SK-N-SH (cell line): ENCODE results near the gene CDH4. TPM values are rescaled to one million over a fixed set of nuclear protein-coding genes. Genes with fewer than 3 reads are reported as not detected.

Source experiments
- CTCF ChIA-PET: fragments of 300-600, 350-600 bp; formaldehyde crosslinking; extraction: SDS; loops from one replicate; lab custom pipeline; 2021; lab: Yijun Ruan, JAX
- POLR2A ChIA-PET: fragments of 350-600 bp; sonication (Branson Sonifier 250); formaldehyde crosslinking; extraction: SDS; loops from one replicate; lab custom pipeline; 2020; ENCODE audit warnings: antibody characterized with exemption, inconsistent platforms; lab: Yijun Ruan, JAX
- DNase-seq: peaks from one replicate; pipeline ENCODE4 v3.0.0; 2012
- H2AFZ ChIP-seq: fragments of 200-600 bp; sonication (generic); 2 replicates; pipeline ENCODE4 v1.8.1; 2016; ENCODE audit warnings: antibody characterized with exemption, mild to moderate bottlenecking, low read depth
- H3F3A ChIP-seq: fragments of 200-600 bp; sonication (generic); replicated peaks from 2 replicates; pipeline ENCODE3; 2016; ENCODE audit warnings: antibody characterized with exemption, mild to moderate bottlenecking; ENCODE audit not compliant: insufficient read depth
- H3K27ac ChIP-seq, 2 experiments: fragments of 200-500 bp in 1 of 2; fragments of 200-600 bp in 1 of 2; sonication (Bioruptor generic) in 1 of 2; sonication (generic), shearing (Covaris generic) in 1 of 2; 2 replicates each; pipeline versions ENCODE4 v1.5.1 to v1.6.1; 2014 to 2016; ENCODE audit warnings: low read depth in 2 of 2, inconsistent platforms in 1 of 2, low read length in 1 of 2, mild to moderate bottlenecking in 1 of 2, mixed read lengths in 1 of 2
- H3K27me3 ChIP-seq: fragments of 200-600 bp; sonication (generic), shearing (Covaris generic); 2 replicates; pipeline ENCODE4 v1.6.1; 2016; ENCODE audit warnings: mixed run types; ENCODE audit not compliant: insufficient read depth
- H3K36me3 ChIP-seq, 2 experiments: fragments of 200-500 bp in 1 of 2; fragments of 200-600 bp in 1 of 2; sonication (Bioruptor generic) in 1 of 2; sonication (generic) in 1 of 2; replicated peaks in 1 of 2; 2 replicates each; pipeline versions ENCODE3 to v1.5.1; 2014 to 2016; ENCODE audit warnings: low read length in 1 of 2, mild to moderate bottlenecking in 1 of 2; ENCODE audit not compliant: insufficient read depth in 2 of 2, control insufficient read depth in 1 of 2
- H3K4me1 ChIP-seq, 2 experiments: fragments of 200-500 bp in 1 of 2; fragments of 200-600 bp in 1 of 2; sonication (Bioruptor generic) in 1 of 2; sonication (generic), shearing (Covaris generic) in 1 of 2; 2 replicates each; pipeline versions ENCODE4 v1.5.1 to v1.6.1; 2014 to 2016; ENCODE audit warnings: low read depth in 1 of 2, low read length in 1 of 2, mixed run types in 1 of 2; ENCODE audit not compliant: insufficient read depth in 2 of 2, control insufficient read depth in 1 of 2
- H3K4me2 ChIP-seq: fragments of 200-600 bp; sonication (generic), shearing (Covaris generic); 2 replicates; pipeline ENCODE4 v1.6.1; 2017; ENCODE audit warnings: mixed run types
- H3K4me3 ChIP-seq, 2 experiments: fragments of 200-500 bp in 1 of 2; fragments of 200-600 bp in 1 of 2; sonication (Bioruptor generic) in 1 of 2; sonication (generic), shearing (Covaris generic) in 1 of 2; 2 replicates each; pipeline versions ENCODE4 v1.5.1 to v1.8.1; 2014 to 2016; ENCODE audit warnings: low read depth in 2 of 2, inconsistent platforms in 1 of 2, low read length in 1 of 2, mild to moderate bottlenecking in 1 of 2, mixed read lengths in 1 of 2, moderate library complexity in 1 of 2
- H3K79me2 ChIP-seq: fragments of 200-600 bp; sonication (generic); 2 replicates; pipeline ENCODE4 v1.8.1; 2017; ENCODE audit warnings: mild to moderate bottlenecking; ENCODE audit not compliant: insufficient read depth
- H3K9ac ChIP-seq: fragments of 200-600 bp; sonication (generic); 2 replicates; pipeline ENCODE4 v1.6.1; 2017; ENCODE audit warnings: mixed run types
- H3K9me2 ChIP-seq: fragments of 200-600 bp; sonication (generic); 2 replicates; pipeline ENCODE4 v1.6.1; 2017; ENCODE audit warnings: mixed run types
- H3K9me3 ChIP-seq: fragments of 200-600 bp; sonication (generic); 2 replicates; pipeline ENCODE4 v1.6.1; 2017; ENCODE audit warnings: mixed run types, mild to moderate bottlenecking, moderate library complexity
- H4K20me1 ChIP-seq: fragments of 200-600 bp; sonication (generic); 2 replicates; pipeline ENCODE4 v1.6.1; 2017; ENCODE audit warnings: mild to moderate bottlenecking, mixed run types; ENCODE audit not compliant: insufficient read depth
- CHD2 ChIP-seq: fragments of 150-350 bp; IDR thresholded peaks from 2 replicates; pipeline ENCODE4 v1.6.1; 2018; ENCODE audit warnings: low read length; ENCODE audit not compliant: partially characterized antibody
- ELF1 ChIP-seq: IDR thresholded peaks from 2 replicates; pipeline ENCODE4 v1.4.0; 2012
- EP300 ChIP-seq, 2 experiments: IDR thresholded peaks; 2 replicates each; pipeline versions ENCODE4 v1.4.0 to v1.6.1; 2012; ENCODE audit warnings: borderline replicate concordance in 1 of 2, low read depth in 1 of 2, low read length in 1 of 2
- EZH2phosphoT487 ChIP-seq: fragments of 200-600 bp; sonication (generic); IDR thresholded peaks from 2 replicates; pipeline ENCODE4 v1.6.1; 2017; ENCODE audit warnings: low read depth, mixed run types, mild to moderate bottlenecking, antibody characterized with exemption, moderate library complexity, borderline replicate concordance
- FOXJ3 ChIP-seq: sonication (generic); formaldehyde crosslinking; IDR thresholded peaks from 2 replicates; pipeline ENCODE4 v1.5.1; 2020; ENCODE audit warnings: mild to moderate bottlenecking, missing genetic modification reagents
- GATA2 ChIP-seq: sonication (generic); formaldehyde crosslinking; IDR thresholded peaks from 2 replicates; pipeline ENCODE4 v1.5.0; 2020; ENCODE audit warnings: mild to moderate bottlenecking, missing genetic modification reagents
- IRF3 ChIP-seq: fragments of 150-350 bp; IDR thresholded peaks from 2 replicates; pipeline ENCODE4 v1.6.1; 2016; ENCODE audit warnings: mild to moderate bottlenecking, low read depth, low read length
- MXI1 ChIP-seq: IDR thresholded peaks from 2 replicates; pipeline ENCODE4 v1.6.1; 2012; ENCODE audit warnings: mild to moderate bottlenecking, low read depth, low read length, improper control_type of control experiment
- NFIC ChIP-seq: IDR thresholded peaks from 2 replicates; pipeline ENCODE4 v1.4.0; 2012; ENCODE audit warnings: borderline replicate concordance
- NRF1 ChIP-seq: IDR thresholded peaks from 2 replicates; pipeline ENCODE4 v1.6.1; 2012; ENCODE audit warnings: low read depth, mild to moderate bottlenecking, low read length
- PBX3 ChIP-seq: IDR thresholded peaks from 2 replicates; pipeline ENCODE4; 2012
- POLR2AphosphoS5 ChIP-seq: IDR thresholded peaks from 2 replicates; pipeline ENCODE4 v1.6.1; 2012; ENCODE audit warnings: low read depth, low read length
- RCOR1 ChIP-seq: fragments of 150-350 bp; IDR thresholded peaks from 2 replicates; pipeline ENCODE4 v1.6.1; 2017; ENCODE audit warnings: antibody characterized with exemption, low read length
- RFX5 ChIP-seq: IDR thresholded peaks from 2 replicates; pipeline ENCODE4 v1.6.1; 2012; ENCODE audit warnings: mild to moderate bottlenecking, improper control_type of control experiment, low read length
- SIN3A ChIP-seq: IDR thresholded peaks from 2 replicates; pipeline ENCODE4 v1.6.1; 2012; ENCODE audit warnings: low read depth, mild to moderate bottlenecking, low read length, moderate library complexity, borderline replicate concordance
- SMC3 ChIP-seq: IDR thresholded peaks from 2 replicates; pipeline ENCODE4 v1.6.1; 2012; ENCODE audit warnings: low read depth, low read length, improper control_type of control experiment
- TCF12 ChIP-seq: IDR thresholded peaks from 2 replicates; pipeline ENCODE4 v1.4.0; 2012
- TEAD4 ChIP-seq: IDR thresholded peaks from 2 replicates; pipeline ENCODE4 v1.4.0; 2012; ENCODE audit warnings: mild to moderate bottlenecking, borderline replicate concordance; ENCODE audit not compliant: insufficient read depth
- USF2 ChIP-seq: fragments of 150-350 bp; IDR thresholded peaks from 2 replicates; pipeline ENCODE4 v1.6.1; 2017; ENCODE audit warnings: antibody characterized with exemption, low read length, low read depth, borderline replicate concordance
- WGBS: methylation state at CpG from one replicate; pipeline ENCODE4 v1.1.6; 2017; ENCODE audit warnings: low lambda C conversion rate; 5-methylcytosine and 5-hydroxymethylcytosine counted together
- polyA plus RNA-seq, 3 experiments: library from polyadenylated mRNA; depleted of rRNA; stranded (reverse); fragments of >200 nt; gene quantifications; 2 replicates each; pipeline ENCODE4 v1.2.3, GENCODE V29; 2012
- TF ChIP-seq, protein P1 (sequence below): fragments of 200-600 bp; sonication (generic); IDR thresholded peaks from 2 replicates; pipeline ENCODE4 v1.6.1; 2017; ENCODE audit warnings: antibody characterized with exemption, mild to moderate bottlenecking, moderate library complexity

The CDH4 gene
- polyA plus RNA-seq, 1 of the 3 experiments (the other 2 are of a cell fraction), result not detected

GRCh38 chr20:61704661-61705060 is 452.6 kb downstream of the CDH4 start:
- Histone ChIP-seq H3K4me3 (no peak overlapping the region), H3F3A (no peaks in the 10 kb centered on the region), H3K27ac (no peak overlapping the region), H3K4me2 (no peak overlapping the region), H3K9ac (no peak overlapping the region), H3K79me2 (no peaks in the 10 kb centered on the region), H3K36me3 (no peaks in the 10 kb centered on the region), H3K9me3 (no peaks in the 10 kb centered on the region), H2AFZ (no peak overlapping the region), H4K20me1 (no peaks in the 10 kb centered on the region), H3K9me2 (no peaks in the 10 kb centered on the region), H3K27me3 (no peaks in the 10 kb centered on the region), H3K4me1 (no peaks in the 10 kb centered on the region; a peak in 1 of 4 replicates)
- no peak for DNase-seq
- ChIA-PET CTCF (no interaction called here), POLR2A (no interaction called here)
- 39% methylated on average over 4 of the region's 7 CpGs for WGBS
- no peak for TF ChIP-seq FOXJ3 (CRISPR knock-in tag)

DNA sequence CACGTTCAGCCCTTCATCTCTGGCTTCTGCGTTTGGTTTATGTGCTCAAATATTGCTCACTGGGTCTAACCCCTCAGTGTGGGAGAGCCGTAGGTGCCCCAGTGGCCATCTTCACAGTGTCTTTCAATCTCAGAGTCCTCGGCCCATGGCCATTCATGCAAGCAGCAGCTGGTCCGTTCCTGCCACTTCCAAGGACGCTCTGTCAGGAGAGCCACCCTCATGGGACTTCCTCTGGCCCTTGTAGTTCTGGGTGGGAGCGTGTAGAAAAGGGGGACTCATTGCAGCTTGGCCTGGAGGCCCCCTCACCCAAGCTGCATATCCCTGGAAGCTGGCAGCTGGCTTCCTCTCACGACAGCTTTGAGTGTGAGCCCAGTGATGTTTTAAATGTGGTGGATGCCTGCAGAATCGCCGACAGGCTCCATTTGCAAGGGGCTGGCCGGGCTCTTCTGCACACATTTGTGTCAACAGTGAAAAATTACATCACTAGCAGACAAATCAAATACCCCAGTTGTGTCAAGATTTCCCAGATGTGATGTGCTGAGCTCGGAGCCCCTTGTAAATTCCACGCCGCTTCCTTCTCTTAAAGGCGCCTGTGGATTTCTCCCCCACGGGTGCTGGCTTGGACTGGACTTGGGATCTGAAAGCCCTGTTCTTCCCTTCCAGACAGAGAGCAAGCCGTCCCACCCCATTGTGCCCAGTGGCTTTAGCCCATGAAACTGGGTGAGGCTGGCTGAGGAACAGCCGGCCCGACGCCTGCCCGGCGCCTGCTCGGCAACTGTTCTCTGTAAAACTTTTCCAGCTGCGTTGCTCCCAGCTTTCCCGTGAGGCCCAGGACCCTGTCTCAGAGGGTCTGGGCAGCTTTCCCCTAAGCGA is 453.6 kb downstream of the CDH4 start:
- Histone ChIP-seq H3K79me2 (no peaks in the 10 kb centered on the region), H3K4me1 (no peaks in the 10 kb centered on the region), H3K4me2 (no peak overlapping the region), H3K27ac (no peak overlapping the region), H3K9ac (no peak overlapping the region), H3K9me3 (no peaks in the 10 kb centered on the region), H3K9me2 (no peaks in the 10 kb centered on the region), H3K4me3 (no peak overlapping the region), H4K20me1 (no peaks in the 10 kb centered on the region), H3K36me3 (no peaks in the 10 kb centered on the region), H2AFZ (no peak overlapping the region), H3F3A (no peaks in the 10 kb centered on the region), H3K27me3 (no peaks in the 10 kb centered on the region)
- WGBS, result 56% methylated on average over 25 of the region's 26 CpGs
- no peak for TF ChIP-seq SIN3A
- no peak for TF ChIP-seq IRF3
- TF ChIP-seq EP300 (IDR thresholded peaks at IDR 0.05; ENCODE audit: borderline replicate concordance in 1 of 2, low read depth in 1 of 2, low read length in 1 of 2), result no peak
- no peak for TF ChIP-seq USF2
- TF ChIP-seq NRF1, result no peak
- no peak for TF ChIP-seq GATA2 (CRISPR knock-in tag)
- no peak for TF ChIP-seq RFX5
- TF ChIP-seq NFIC, result no peak
- no peak for TF ChIP-seq SMC3
- no peak for TF ChIP-seq TCF12
- no peak for TF ChIP-seq POLR2AphosphoS5
- TF ChIP-seq RCOR1, result no peak
- TF ChIP-seq CHD2, result no peak
- no peak for TF ChIP-seq MXI1
- TF ChIP-seq EZH2phosphoT487, result no peak
- no peak for TF ChIP-seq ELF1
- TF ChIP-seq PBX3, result no peak
- TF ChIP-seq, protein P1, sequence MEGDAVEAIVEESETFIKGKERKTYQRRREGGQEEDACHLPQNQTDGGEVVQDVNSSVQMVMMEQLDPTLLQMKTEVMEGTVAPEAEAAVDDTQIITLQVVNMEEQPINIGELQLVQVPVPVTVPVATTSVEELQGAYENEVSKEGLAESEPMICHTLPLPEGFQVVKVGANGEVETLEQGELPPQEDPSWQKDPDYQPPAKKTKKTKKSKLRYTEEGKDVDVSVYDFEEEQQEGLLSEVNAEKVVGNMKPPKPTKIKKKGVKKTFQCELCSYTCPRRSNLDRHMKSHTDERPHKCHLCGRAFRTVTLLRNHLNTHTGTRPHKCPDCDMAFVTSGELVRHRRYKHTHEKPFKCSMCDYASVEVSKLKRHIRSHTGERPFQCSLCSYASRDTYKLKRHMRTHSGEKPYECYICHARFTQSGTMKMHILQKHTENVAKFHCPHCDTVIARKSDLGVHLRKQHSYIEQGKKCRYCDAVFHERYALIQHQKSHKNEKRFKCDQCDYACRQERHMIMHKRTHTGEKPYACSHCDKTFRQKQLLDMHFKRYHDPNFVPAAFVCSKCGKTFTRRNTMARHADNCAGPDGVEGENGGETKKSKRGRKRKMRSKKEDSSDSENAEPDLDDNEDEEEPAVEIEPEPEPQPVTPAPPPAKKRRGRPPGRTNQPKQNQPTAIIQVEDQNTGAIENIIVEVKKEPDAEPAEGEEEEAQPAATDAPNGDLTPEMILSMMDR, result no peak
- no peak for TF ChIP-seq TEAD4
- ChIA-PET CTCF (no interaction called here), POLR2A (no interaction called here)
- no peak for DNase-seq
